A549 (cell line): ENCODE measurements around the gene OR6N1. TPM values are rescaled to one million over a fixed set of nuclear protein-coding genes. Genes with fewer than 3 reads are reported as not detected.

Source experiments
- ATAC-seq, 2 experiments: fragments of 200-7000 bp in 1 of 2; fragments of >200 bp in 1 of 2; cut with Nextera tagmentation in 1 of 2; cut with Tn5 transposase in 1 of 2; 3 replicates each; pipeline versions ENCODE4 v1.8.0 to v1.9.1; 2018 to 2020; ENCODE audit warnings: mild to moderate bottlenecking in 1 of 2, moderate library complexity in 1 of 2
- CTCF ChIA-PET: fragments of 300-600 bp; sonication (Branson Sonifier 250); formaldehyde crosslinking; extraction: SDS; loops from one replicate; lab custom pipeline; 2021; ENCODE audit warnings: antibody characterized with exemption, inconsistent platforms; lab: Yijun Ruan, JAX
- POLR2A ChIA-PET: fragments of 350-600 bp; formaldehyde crosslinking; extraction: SDS; loops from one replicate; lab custom pipeline; 2021; ENCODE audit warnings: antibody characterized with exemption, inconsistent platforms; lab: Yijun Ruan, JAX
- DNase-seq, 2 experiments: peaks; one replicate each; pipeline versions ENCODE4 v3.0.0 to v3.0.0-alpha.2; 2011 to 2016; ENCODE audit warnings: low read depth in 1 of 2, low spot score in 1 of 2
- FAIRE-seq: peaks from 2 replicates; lab custom pipeline; 2011; peaks lifted over from hg19 to GRCh38; lab: Jason Lieb, UNC
- H3K27ac ChIP-seq, 2 experiments: fragments of >200 bp; sonication (Bioruptor Twin); formaldehyde crosslinking; 3 replicates each; pipeline ENCODE4 v1.5.1; 2016 to 2017
- H3K4me1 ChIP-seq: fragments of >200 bp; sonication (Bioruptor Twin); formaldehyde crosslinking; 3 replicates; pipeline ENCODE4 v1.6.1; 2016
- H3K4me2 ChIP-seq: fragments of >200 bp; sonication (Bioruptor Twin); formaldehyde crosslinking; 3 replicates; pipeline ENCODE4 v1.6.1; 2016
- H3K4me3 ChIP-seq: fragments of >200 bp; sonication (Bioruptor Twin); formaldehyde crosslinking; 3 replicates; pipeline ENCODE4 v1.5.1; 2016
- H3K9me3 ChIP-seq: fragments of >200 bp; sonication (Bioruptor Twin); formaldehyde crosslinking; 3 replicates; pipeline ENCODE4 v1.6.1; 2016
- BHLHE40 ChIP-seq: IDR thresholded peaks from 2 replicates; pipeline ENCODE4 v1.6.1; 2012; ENCODE audit warnings: low read depth, low read length, inconsistent platforms
- CBX2 ChIP-seq: fragments of 200-600 bp; sonication (generic); IDR thresholded peaks from 2 replicates; pipeline ENCODE4 v1.6.1; 2016; ENCODE audit warnings: low read depth, mild to moderate bottlenecking, borderline replicate concordance
- E2F6 ChIP-seq: IDR thresholded peaks from 2 replicates; pipeline ENCODE4 v1.6.1; 2012; ENCODE audit warnings: low read depth, borderline replicate concordance
- EP300 ChIP-seq, 2 experiments: fragments of >200 bp; sonication (Bioruptor Twin); formaldehyde crosslinking; IDR thresholded peaks; 2 replicates in 1 of 2; 3 replicates in 1 of 2; pipeline ENCODE4 v1.6.1; 2016 to 2017
- ESRRA ChIP-seq: fragments of 150-350 bp; IDR thresholded peaks from 2 replicates; pipeline ENCODE4 v1.6.1; 2014; ENCODE audit warnings: mild to moderate bottlenecking, low read length, borderline replicate concordance
- FOSB ChIP-seq: fragments of 250-450 bp; sonication (Bioruptor Pico); IDR thresholded peaks from 2 replicates; pipeline ENCODE4 v1.5.0; 2020; ENCODE audit warnings: mild to moderate bottlenecking, moderate library complexity
- FOXS1 ChIP-seq: fragments of 250-450 bp; sonication (Bioruptor Pico); IDR thresholded peaks from 2 replicates; pipeline ENCODE4 v1.5.0; 2020; ENCODE audit warnings: mild to moderate bottlenecking, moderate library complexity
- HMGXB4 ChIP-seq: fragments of 250-450 bp; sonication (Bioruptor Pico); IDR thresholded peaks from 2 replicates; pipeline ENCODE4 v1.5.0; 2021; ENCODE audit warnings: mild to moderate bottlenecking, moderate library complexity, borderline replicate concordance
- HOXA7 ChIP-seq: fragments of 250-450 bp; sonication (Bioruptor Pico); IDR thresholded peaks from 2 replicates; pipeline ENCODE4 v1.5.0; 2020; ENCODE audit warnings: mild to moderate bottlenecking, moderate library complexity
- HOXB13 ChIP-seq: fragments of 250-450 bp; sonication (Bioruptor Pico); IDR thresholded peaks from 2 replicates; pipeline ENCODE4 v1.5.0; 2020; ENCODE audit warnings: low read depth, mild to moderate bottlenecking, moderate library complexity
- HOXB5 ChIP-seq: fragments of 250-450 bp; sonication (Bioruptor Pico); IDR thresholded peaks from 2 replicates; pipeline ENCODE4 v1.5.0; 2020; ENCODE audit warnings: mild to moderate bottlenecking, moderate library complexity
- JUN ChIP-seq, 2 experiments: fragments of >200 bp; sonication (Bioruptor Twin); formaldehyde crosslinking; IDR thresholded peaks; 2 replicates in 1 of 2; 3 replicates in 1 of 2; pipeline ENCODE4 v1.6.1; 2016 to 2017
- JUNB ChIP-seq: fragments of >200 bp; sonication (Bioruptor Twin); formaldehyde crosslinking; IDR thresholded peaks from 2 replicates; pipeline ENCODE4 v1.6.1; 2016
- KDM1A ChIP-seq: fragments of 200-600 bp; sonication (generic); IDR thresholded peaks from 2 replicates; pipeline ENCODE4 v1.6.1; 2016; ENCODE audit warnings: low read depth, mild to moderate bottlenecking
- MYC ChIP-seq: IDR thresholded peaks from 2 replicates; pipeline ENCODE4 v1.6.1; 2012; ENCODE audit warnings: mild to moderate bottlenecking, inconsistent platforms, low read length, improper control_type of control experiment, borderline replicate concordance
- NFE2L2 ChIP-seq: fragments of 150-350 bp; conservative IDR thresholded peaks from 2 replicates; pipeline ENCODE4 v1.6.1; 2014; ENCODE audit warnings: low read length
- PHF8 ChIP-seq: fragments of 200-600 bp; sonication (generic); IDR thresholded peaks from 2 replicates; pipeline ENCODE4 v1.6.1; 2016; ENCODE audit warnings: low read depth, mild to moderate bottlenecking, antibody characterized with exemption, moderate library complexity, borderline replicate concordance
- RAD21 ChIP-seq, 2 experiments: fragments of >200 bp in 1 of 2; sonication (Bioruptor Twin) in 1 of 2; formaldehyde crosslinking in 1 of 2; IDR thresholded peaks in 1 of 2; conservative IDR thresholded peaks in 1 of 2; 2 replicates in 1 of 2; 3 replicates in 1 of 2; pipeline ENCODE4 v1.6.1; 2012 to 2018; ENCODE audit warnings: inconsistent platforms in 1 of 2
- RFX5 ChIP-seq: fragments of 450-650 bp; IDR thresholded peaks from 2 replicates; pipeline ENCODE4 v1.7.1; 2014; ENCODE audit warnings: antibody characterized with exemption, mild to moderate bottlenecking, moderate library complexity
- RNF2 ChIP-seq: fragments of 200-600 bp; sonication (generic); IDR thresholded peaks from 2 replicates; pipeline ENCODE4 v1.6.1; 2016; ENCODE audit warnings: low read depth, mild to moderate bottlenecking, antibody characterized with exemption, moderate library complexity, borderline replicate concordance
- SMC3 ChIP-seq: fragments of >200 bp; sonication (Bioruptor Twin); formaldehyde crosslinking; IDR thresholded peaks from 3 replicates; pipeline ENCODE4 v1.6.1; 2018; ENCODE audit warnings: inconsistent platforms
- TFCP2L1 ChIP-seq: fragments of 250-450 bp; sonication (Bioruptor Pico); IDR thresholded peaks from 2 replicates; pipeline ENCODE4 v1.5.0; 2021; ENCODE audit warnings: mild to moderate bottlenecking
- USF2 ChIP-seq: fragments of 450-650 bp; IDR thresholded peaks from 2 replicates; pipeline ENCODE4 v1.6.1; 2014; ENCODE audit warnings: antibody characterized with exemption
- ZFP36 ChIP-seq: fragments of 450-650 bp; IDR thresholded peaks from 2 replicates; pipeline ENCODE4 v1.6.1; 2014; ENCODE audit warnings: borderline replicate concordance; ENCODE audit not compliant: partially characterized antibody
- ZNF302 ChIP-seq: fragments of 250-450 bp; sonication (Bioruptor Pico); IDR thresholded peaks from 2 replicates; pipeline ENCODE4 v1.9.0; 2021; ENCODE audit warnings: inconsistent platforms, mild to moderate bottlenecking, moderate library complexity
- ZSCAN20 ChIP-seq: fragments of 250-450 bp; sonication (Bioruptor Pico); IDR thresholded peaks from 2 replicates; pipeline ENCODE4 v1.8.0; 2022; ENCODE audit warnings: mild to moderate bottlenecking, moderate library complexity
- WGBS: methylation state at CpG from one replicate; pipeline ENCODE4 v1.1.6; 2017; ENCODE audit errors: missing lambda C conversion rate; 5-methylcytosine and 5-hydroxymethylcytosine counted together
- polyA plus RNA-seq, 4 experiments: library from polyadenylated mRNA; depleted of rRNA in 3 of 4; stranded (reverse); fragments of >200 nt; fragmentation: RNase III in 1 of 4; extraction: RNeasy Plus Mini Kit Qiagen cat#74134 plus additional on column Dnase treatment in 1 of 4; gene quantifications; 2 replicates in 3 of 4; 3 replicates in 1 of 4; pipeline ENCODE4 v1.2.3, GENCODE V29; 2011 to 2017
- TF ChIP-seq, protein P1 (sequence below): fragments of 150-350 bp; IDR thresholded peaks from 2 replicates; pipeline ENCODE4 v1.6.1; 2014; ENCODE audit warnings: low read depth, mild to moderate bottlenecking, low read length
- TF ChIP-seq, protein P2 (sequence below): IDR thresholded peaks from 2 replicates; pipeline ENCODE4 v1.6.1; 2012
- TF ChIP-seq, protein P3 (sequence below): fragments of 250-450 bp; sonication (Bioruptor Pico); IDR thresholded peaks from 2 replicates; pipeline ENCODE4 v1.5.0; 2020; ENCODE audit warnings: low read depth, mild to moderate bottlenecking, moderate library complexity

The OR6N1 gene
- polyA plus RNA-seq, 2 of the 4 experiments (the other 2 are of a cell fraction) = not detected

GRCh38 chr1:158720620-158721019 is 51.4 kb downstream of the OR6N1 start, which contains the start of gene OR6K3:
Gene OR6K3 (minus strand): TSS chr1:158720720. CDS start chr1:158718115, 2,605 bp downstream.
- no peak for DNase-seq
- no peak within 1 kb of the TSS for H3K4me2 ChIP-seq
- no peak for ATAC-seq
- H3K4me3 ChIP-seq = no peak within 1 kb of the TSS
- TF ChIP-seq TFCP2L1 (no peak), RAD21 (conservative IDR thresholded peaks at IDR 0.05 in 1 of 2, IDR thresholded peaks at IDR 0.05 in 1 of 2) (no peak), PHF8 (no peak), FOXS1 (no peak)
- TF ChIP-seq, protein P1, sequence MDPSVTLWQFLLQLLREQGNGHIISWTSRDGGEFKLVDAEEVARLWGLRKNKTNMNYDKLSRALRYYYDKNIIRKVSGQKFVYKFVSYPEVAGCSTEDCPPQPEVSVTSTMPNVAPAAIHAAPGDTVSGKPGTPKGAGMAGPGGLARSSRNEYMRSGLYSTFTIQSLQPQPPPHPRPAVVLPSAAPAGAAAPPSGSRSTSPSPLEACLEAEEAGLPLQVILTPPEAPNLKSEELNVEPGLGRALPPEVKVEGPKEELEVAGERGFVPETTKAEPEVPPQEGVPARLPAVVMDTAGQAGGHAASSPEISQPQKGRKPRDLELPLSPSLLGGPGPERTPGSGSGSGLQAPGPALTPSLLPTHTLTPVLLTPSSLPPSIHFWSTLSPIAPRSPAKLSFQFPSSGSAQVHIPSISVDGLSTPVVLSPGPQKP = no peak
- H3K4me1 ChIP-seq = no peaks in the 10 kb centered on the region
- ChIA-PET POLR2A (no interaction called here), CTCF (no interaction called here)
- WGBS = 27% methylated on average over 2 of the region's 2 CpGs
- FAIRE-seq = no peak
- no peak within 1 kb of the TSS for H3K27ac ChIP-seq
- no peaks in the 10 kb centered on the region for H3K9me3 ChIP-seq

GRCh38 chr1:158719664-158720063 is 52.3 kb downstream of the OR6N1 start:
- TF ChIP-seq EP300 (IDR thresholded peaks at IDR 0.05) (no peak), TFCP2L1 (no peak), E2F6 (no peak), NFE2L2 (no peak), ZNF302 (CRISPR knock-in tag) (no peak), RFX5 (no peak), KDM1A (no peak), SMC3 (no peak), CBX2 (no peak), ESRRA (no peak), HOXB13 (CRISPR knock-in tag) (no peak), FOSB (CRISPR knock-in tag) (no peak)
- TF ChIP-seq, protein P2, sequence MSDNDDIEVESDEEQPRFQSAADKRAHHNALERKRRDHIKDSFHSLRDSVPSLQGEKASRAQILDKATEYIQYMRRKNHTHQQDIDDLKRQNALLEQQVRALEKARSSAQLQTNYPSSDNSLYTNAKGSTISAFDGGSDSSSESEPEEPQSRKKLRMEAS = no peak
- TF ChIP-seq, all 56 proteins: peak for 0
- ChIA-PET CTCF (interaction anchor here (0.6 kb wide), 1 partner anchor 1894 kb away, joined by 4 read pairs; no protein-coding TSS in a partner anchor), POLR2A (no interaction called here)
- H3K4me1 ChIP-seq = no peaks in the 10 kb centered on the region
- no peak overlapping the region for H3K4me3 ChIP-seq
- no peak for ATAC-seq
- DNase-seq = no peak
- H3K9me3 ChIP-seq = no peaks in the 10 kb centered on the region
- no peak overlapping the region for H3K27ac ChIP-seq
- H3K4me2 ChIP-seq = no peak overlapping the region
- FAIRE-seq = no peak
- 3% methylated on average over 3 of the region's 3 CpGs for WGBS

DNA sequence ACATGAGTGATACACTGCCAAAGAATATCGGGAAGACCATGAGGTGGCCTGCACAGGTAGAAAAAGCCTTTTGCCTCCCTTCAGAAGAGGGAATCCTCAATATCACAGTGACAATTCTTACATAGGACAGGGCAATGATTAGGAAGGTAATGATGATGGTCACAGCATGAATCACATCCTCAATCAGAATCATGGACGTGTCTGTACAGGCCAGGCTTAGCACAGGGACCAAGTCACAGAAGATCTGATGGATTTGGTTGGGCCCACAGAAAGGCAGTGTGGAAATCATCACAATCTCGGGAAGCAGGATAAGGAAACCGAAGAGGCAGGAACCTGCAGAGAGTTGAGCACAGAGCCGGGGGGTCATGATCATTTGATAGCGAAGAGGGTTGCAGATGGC is 54.7 kb downstream of the OR6N1 start:
- no peak overlapping the region for H3K4me2 ChIP-seq
- no peak for DNase-seq
- H3K4me3 ChIP-seq = no peak overlapping the region
- H3K27ac ChIP-seq = no peak overlapping the region
- FAIRE-seq = no peak
- H3K4me1 ChIP-seq = no peaks in the 10 kb centered on the region
- no peaks in the 10 kb centered on the region for H3K9me3 ChIP-seq
- CTCF ChIA-PET = no interaction called here
- POLR2A ChIA-PET = no interaction called here
- 5% methylated on average over 6 of the region's 6 CpGs for WGBS
- ATAC-seq = no peak
- no peak for TF ChIP-seq ZFP36
- TF ChIP-seq EP300 (IDR thresholded peaks at IDR 0.05) = no peak
- TF ChIP-seq HMGXB4 (CRISPR knock-in tag) = no peak
- no peak for TF ChIP-seq JUN (IDR thresholded peaks at IDR 0.05)
- TF ChIP-seq SMC3 = no peak
- no peak for TF ChIP-seq ZNF302 (CRISPR knock-in tag)
- TF ChIP-seq USF2 = no peak
- no peak for TF ChIP-seq E2F6
- no peak for TF ChIP-seq RNF2
- TF ChIP-seq BHLHE40 = no peak
- no peak for TF ChIP-seq RAD21 (conservative IDR thresholded peaks at IDR 0.05 in 1 of 2, IDR thresholded peaks at IDR 0.05 in 1 of 2)
- TF ChIP-seq MYC = no peak
- no peak for TF ChIP-seq HOXB5
- TF ChIP-seq HOXA7 (CRISPR knock-in tag) = no peak
- no peak for TF ChIP-seq ZSCAN20 (CRISPR knock-in tag)
- no peak for TF ChIP-seq JUNB
- TF ChIP-seq, protein P3, sequence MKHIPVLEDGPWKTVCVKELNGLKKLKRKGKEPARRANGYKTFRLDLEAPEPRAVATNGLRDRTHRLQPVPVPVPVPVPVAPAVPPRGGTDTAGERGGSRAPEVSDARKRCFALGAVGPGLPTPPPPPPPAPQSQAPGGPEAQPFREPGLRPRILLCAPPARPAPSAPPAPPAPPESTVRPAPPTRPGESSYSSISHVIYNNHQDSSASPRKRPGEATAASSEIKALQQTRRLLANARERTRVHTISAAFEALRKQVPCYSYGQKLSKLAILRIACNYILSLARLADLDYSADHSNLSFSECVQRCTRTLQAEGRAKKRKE (CRISPR knock-in tag) = no peak
